ENCODE data around the gene IL6R.
"Not testable (repeated sequence)": the region's sequence is repeated elsewhere in the genome, so short reads cannot be mapped to it uniquely, and the experiment has no call there.

DNA sequence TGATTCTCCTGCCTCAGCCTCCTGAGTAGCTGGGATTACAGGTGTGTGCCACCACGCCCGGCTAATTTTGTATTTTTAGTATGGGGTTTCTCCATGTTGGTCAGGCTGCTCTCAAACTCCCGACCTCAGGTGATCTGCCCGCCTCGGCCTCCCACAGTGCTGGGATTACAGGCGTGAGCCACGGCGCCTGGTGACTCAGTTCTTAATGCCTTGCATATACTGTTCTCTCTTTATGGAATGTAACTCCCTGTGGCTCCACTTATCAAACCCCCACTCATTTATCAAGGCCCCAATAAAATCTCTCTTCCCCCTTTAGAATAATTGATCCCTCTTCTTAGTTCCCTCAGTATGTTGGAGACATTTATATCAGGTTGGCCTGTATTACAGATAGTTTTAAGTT lies 16.9 kb downstream of the IL6R start:
- TF ChIP-seq, protein P1, sequence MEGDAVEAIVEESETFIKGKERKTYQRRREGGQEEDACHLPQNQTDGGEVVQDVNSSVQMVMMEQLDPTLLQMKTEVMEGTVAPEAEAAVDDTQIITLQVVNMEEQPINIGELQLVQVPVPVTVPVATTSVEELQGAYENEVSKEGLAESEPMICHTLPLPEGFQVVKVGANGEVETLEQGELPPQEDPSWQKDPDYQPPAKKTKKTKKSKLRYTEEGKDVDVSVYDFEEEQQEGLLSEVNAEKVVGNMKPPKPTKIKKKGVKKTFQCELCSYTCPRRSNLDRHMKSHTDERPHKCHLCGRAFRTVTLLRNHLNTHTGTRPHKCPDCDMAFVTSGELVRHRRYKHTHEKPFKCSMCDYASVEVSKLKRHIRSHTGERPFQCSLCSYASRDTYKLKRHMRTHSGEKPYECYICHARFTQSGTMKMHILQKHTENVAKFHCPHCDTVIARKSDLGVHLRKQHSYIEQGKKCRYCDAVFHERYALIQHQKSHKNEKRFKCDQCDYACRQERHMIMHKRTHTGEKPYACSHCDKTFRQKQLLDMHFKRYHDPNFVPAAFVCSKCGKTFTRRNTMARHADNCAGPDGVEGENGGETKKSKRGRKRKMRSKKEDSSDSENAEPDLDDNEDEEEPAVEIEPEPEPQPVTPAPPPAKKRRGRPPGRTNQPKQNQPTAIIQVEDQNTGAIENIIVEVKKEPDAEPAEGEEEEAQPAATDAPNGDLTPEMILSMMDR (IDR thresholded peaks at IDR 0.05; ENCODE audit: low read depth, low read length): not testable (repeated sequence)
- not testable (repeated sequence) for TF ChIP-seq POLR2A (IDR thresholded peaks at IDR 0.05; ENCODE audit: extremely low read depth, insufficient read length); MYC (IDR thresholded peaks at IDR 0.05; ENCODE audit: low read depth, low read length)

All from NB4 (cell line).